Mammary epithelial cell (primary cell): ENCODE results near the gene RASSF8.

ENCODE experiments used
- CTCF ChIP-seq, 2 donors: IDR thresholded peaks in 1 of 2; conservative IDR thresholded peaks in 1 of 2; 2 replicates each; pipeline ENCODE4 v1.5.1; 2011 to 2012; ENCODE audit warnings: inconsistent platforms in 2 of 2, low read length in 2 of 2, mild to moderate bottlenecking in 2 of 2, control low read depth in 1 of 2, low read depth in 1 of 2; ENCODE audit not compliant: insufficient read depth in 1 of 2; ENCODE audit errors: extremely low read depth in 1 of 2
- EZH2 ChIP-seq: IDR thresholded peaks from 2 replicates; pipeline ENCODE4 v1.6.1; 2012; ENCODE audit warnings: low read length, inconsistent platforms, borderline replicate concordance

GRCh38 chr12:25942709-25943108 is 15.8 kb upstream of the RASSF8 start:
- TF ChIP-seq CTCF (conservative IDR thresholded peaks at IDR 0.05 in 1 of 2, IDR thresholded peaks at IDR 0.05 in 1 of 2; ENCODE audit: extremely low read depth in 1 of 2, insufficient read depth in 1 of 2, low read depth in 1 of 2, low read length in 2 of 2) (no peak), EZH2 (no peak)
